Testis (tissue), 3 donors: ENCODE results near the gene ANKRD55. TPM values are rescaled to one million over a fixed set of nuclear protein-coding genes. Genes with fewer than 3 reads are reported as not detected.
"Not testable (repeated sequence)": the region's sequence is repeated elsewhere in the genome, so short reads cannot be mapped to it uniquely, and the experiment has no call there.

ENCODE experiments used
- DNase-seq: peaks from one replicate; pipeline ENCODE4 v3.0.0-alpha.2; 2019
- H3K27ac ChIP-seq, 2 donors: fragments of 200-600 bp; sonication (generic); one replicate each; pipeline ENCODE4 v1.5.1; 2019
- H3K27me3 ChIP-seq: fragments of 200-600 bp; sonication (generic); one replicate; pipeline ENCODE4 v1.5.1; 2019
- H3K36me3 ChIP-seq: fragments of 200-600 bp; sonication (generic); one replicate; pipeline ENCODE4 v1.5.1; 2017; ENCODE audit warnings: low read depth; ENCODE audit errors: missing control alignments
- H3K4me1 ChIP-seq: fragments of 200-600 bp; sonication (generic); one replicate; pipeline ENCODE4 v1.5.1; 2019
- H3K4me3 ChIP-seq, 2 donors: fragments of 200-600 bp; sonication (generic); one replicate each; pipeline ENCODE4 v1.5.1; 2017 to 2019
- H3K9me3 ChIP-seq: fragments of 200-600 bp; sonication (generic); one replicate; pipeline ENCODE4 v1.5.1; 2017
- CTCF ChIP-seq, 3 experiments: fragments of 450-650 bp in 2 of 3; fragments of 200-600 bp in 1 of 3; sonication (generic) in 1 of 3; IDR thresholded peaks; one replicate each; pipeline ENCODE4 v1.5.1; 2016 to 2019; ENCODE audit warnings: antibody characterized with exemption in 3 of 3, mild to moderate bottlenecking in 2 of 3, moderate library complexity in 1 of 3
- POLR2A ChIP-seq: fragments of 450-650 bp; IDR thresholded peaks from one replicate; pipeline ENCODE4 v1.6.1; 2017; ENCODE audit warnings: antibody characterized with exemption, mild to moderate bottlenecking, moderate library complexity
- WGBS, 2 donors: methylation state at CpG; one replicate each; pipeline ENCODE4 v1.1.5; 2018; 5-methylcytosine and 5-hydroxymethylcytosine counted together
- intact Hi-C: fragments of 100-400 bp; cut with DNase I; formaldehyde crosslinking; loops from one replicate; pipeline ENCODE4 v1.15.1; 2023; ENCODE audit warnings: low total_unique reads
- polyA plus RNA-seq: library from polyadenylated mRNA; stranded (reverse); fragments of 350-450 nt; fragmentation: Illumina TruSeq; extraction: RNeasy Lipid Tissue Mini Kit (QIAGEN cat#74804); gene quantifications from one replicate; pipeline ENCODE4 v1.2.3, GENCODE V29; 2014; ENCODE audit warnings: low read depth, low replicate concordance; ENCODE audit not compliant: insufficient read depth
- total RNA-seq, 2 donors: library from RNA; depleted of rRNA; stranded (reverse); fragments of >200 nt; gene quantifications; one replicate each; pipeline ENCODE4 v1.2.3, GENCODE V29; 2016

ANKRD55 gene
- total and polyA plus RNA-seq, 3 donors from 2014 or later = 6.1 to 28.1 (median 6.2) TPM

DNA sequence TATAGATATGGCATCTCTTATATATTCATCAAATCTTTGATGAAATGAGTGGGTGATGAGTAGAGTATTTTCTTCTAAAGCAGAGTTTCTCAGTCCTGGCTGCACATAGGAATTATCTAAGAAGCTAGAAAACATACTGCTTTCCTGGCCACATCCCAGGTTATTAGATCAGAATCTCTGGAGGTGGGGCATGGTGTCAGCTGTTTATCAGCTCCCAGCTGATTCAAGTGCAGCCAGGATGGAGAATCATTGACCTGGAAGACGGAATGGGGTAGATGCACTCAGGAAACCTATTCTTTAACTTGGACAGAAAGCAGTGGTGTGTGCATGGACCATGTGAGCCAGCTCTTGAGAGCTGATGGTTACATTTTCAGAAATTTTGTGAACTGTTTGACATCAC lies 130.2 kb downstream of the ANKRD55 start:
- DNase-seq = no peak
- intact Hi-C loops = no loop called here
- WGBS, 2 donors = 68 to 100% methylated on average over 1 of the region's 1 CpG

DNA sequence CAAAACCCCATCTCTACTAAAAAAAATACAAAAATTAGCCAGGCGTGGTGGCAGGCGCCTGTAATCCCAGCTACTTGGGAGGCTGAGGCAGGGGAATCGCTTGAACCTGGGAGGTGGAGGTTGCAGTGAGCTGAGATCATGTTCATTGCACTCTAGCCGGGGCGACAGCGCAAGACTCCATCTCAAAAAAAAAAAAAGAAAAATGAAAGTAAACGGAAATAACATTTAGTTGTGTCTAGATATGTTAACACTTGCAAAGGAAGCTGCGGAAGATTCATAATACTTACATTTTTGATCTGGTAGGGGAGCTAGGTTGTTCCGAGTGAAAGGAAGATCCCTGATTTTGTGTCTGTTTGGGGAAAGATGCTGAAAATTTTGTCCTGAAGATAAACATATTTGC lies 130.9 kb downstream of the ANKRD55 start:
- H3K4me1 ChIP-seq, H3K36me3 ChIP-seq, intact Hi-C loops, H3K27me3 ChIP-seq, DNase-seq, H3K4me3 ChIP-seq, H3K27ac ChIP-seq, H3K9me3 ChIP-seq: not testable (repeated sequence)
- 86 to 93% methylated on average over 9 of the region's 9 CpGs for WGBS, 2 donors

More for the DNA sequence above, 130.2 kb downstream of the ANKRD55 start:
- Histone ChIP-seq H3K27me3 (no peaks in the 10 kb centered on the region), H3K36me3 (no peaks in the 10 kb centered on the region), H3K4me3 (no peak overlapping the region), H3K4me1 (no peaks in the 10 kb centered on the region), H3K9me3 (no peaks in the 10 kb centered on the region), H3K27ac (no peak overlapping the region)
- TF ChIP-seq POLR2A (no peak), CTCF (IDR thresholded peaks at IDR 0.05) (no peak)

DNA sequence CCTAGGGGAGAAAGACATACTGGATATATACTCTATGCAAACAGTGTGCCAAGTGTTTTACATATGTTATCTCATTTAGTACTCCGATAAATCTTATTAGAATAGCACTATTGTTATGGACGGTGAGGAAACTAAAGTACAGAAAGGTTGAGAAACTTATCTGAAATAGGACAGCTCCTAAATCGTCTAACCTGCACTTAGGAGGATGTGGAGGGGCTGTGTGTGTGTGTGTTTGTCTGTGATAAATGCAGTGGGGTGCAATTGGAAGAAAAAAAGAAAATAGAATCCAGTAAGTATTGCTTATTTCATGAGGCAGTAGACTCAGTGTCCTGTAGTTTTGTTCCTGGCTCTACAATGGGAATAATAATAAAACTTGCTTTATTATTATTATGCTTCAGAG lies 131.9 kb downstream of the ANKRD55 start:
- H3K9me3 ChIP-seq = no peaks in the 10 kb centered on the region
- H3K27me3 ChIP-seq = no peaks in the 10 kb centered on the region
- TF ChIP-seq POLR2A (no peak), CTCF (IDR thresholded peaks at IDR 0.05) (no peak)
- H3K36me3 ChIP-seq = no peaks in the 10 kb centered on the region
- 63 to 87% methylated on average over 3 of the region's 3 CpGs for WGBS, 2 donors
- no peaks in the 10 kb centered on the region for H3K4me1 ChIP-seq
- no peak overlapping the region for H3K27ac ChIP-seq
- no peak for DNase-seq
- no peak overlapping the region for H3K4me3 ChIP-seq
- intact Hi-C loops = no loop called here

DNA sequence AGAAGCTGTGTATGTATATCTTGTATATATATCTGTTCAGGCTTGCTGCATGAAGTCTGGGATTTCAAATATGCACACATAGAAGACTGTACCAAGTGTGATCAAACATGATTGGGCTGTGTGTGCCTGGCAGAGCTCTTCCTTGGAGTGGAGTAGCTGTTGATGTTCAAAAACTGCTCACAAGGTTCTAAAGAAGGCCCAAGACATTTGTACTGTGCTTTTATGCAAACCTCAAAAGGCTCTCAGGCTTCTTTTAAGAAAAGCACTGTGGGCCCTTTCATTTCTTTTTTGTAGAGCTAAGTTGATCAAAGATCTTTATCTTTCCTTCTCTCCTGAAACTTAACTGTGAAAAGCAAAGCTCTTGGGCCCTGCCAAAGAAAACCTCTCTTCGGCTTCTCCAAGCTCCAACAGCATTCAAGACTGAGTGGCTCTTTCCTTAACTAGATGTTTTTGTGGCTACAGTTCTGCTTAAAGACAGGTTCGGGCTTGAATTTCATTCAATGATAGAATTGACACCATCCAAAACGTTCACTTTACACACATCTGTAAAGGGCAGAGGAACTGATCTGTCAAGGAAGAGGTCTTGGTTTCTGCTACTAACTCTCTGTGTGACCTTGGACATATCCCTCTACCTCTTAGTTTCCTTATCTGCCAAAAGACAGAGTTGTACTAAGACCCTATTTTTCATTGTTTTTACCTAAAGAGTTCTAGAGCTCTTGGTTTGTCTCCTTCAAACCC lies 132.5 kb downstream of the ANKRD55 start:
- DNase-seq = no peak
- Histone ChIP-seq H3K27me3 (no peaks in the 10 kb centered on the region), H3K4me3 (no peak overlapping the region), H3K4me1 (no peaks in the 10 kb centered on the region), H3K27ac (no peak overlapping the region), H3K36me3 (no peaks in the 10 kb centered on the region), H3K9me3 (no peaks in the 10 kb centered on the region)
- TF ChIP-seq POLR2A (no peak), CTCF (IDR thresholded peaks at IDR 0.05) (no peak)
- intact Hi-C loops = no loop called here
- WGBS, 2 donors = 85 to 90% methylated on average over 3 of the region's 3 CpGs

DNA sequence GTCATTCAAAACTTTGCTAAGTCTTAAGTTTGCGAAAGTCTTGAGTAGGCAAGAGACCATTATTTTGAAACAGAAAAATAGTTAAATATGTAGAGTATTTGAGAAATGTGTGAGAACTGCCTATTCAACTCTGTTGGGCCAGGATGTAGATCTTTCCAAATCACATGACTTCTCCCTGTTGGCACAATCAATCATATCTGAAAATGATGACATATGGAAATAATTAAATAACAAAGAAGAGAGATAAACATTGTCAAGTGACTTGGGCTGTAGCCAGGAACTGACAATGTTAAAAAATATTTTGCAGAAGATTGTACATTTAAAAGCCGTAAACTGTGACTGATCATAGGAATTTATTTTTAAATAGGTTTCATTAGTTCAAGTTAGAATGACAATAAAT lies 133.8 kb downstream of the ANKRD55 start:
- TF ChIP-seq CTCF (IDR thresholded peaks at IDR 0.05) (no peak), POLR2A (no peak)
- H3K4me1 ChIP-seq = no peaks in the 10 kb centered on the region
- no peak overlapping the region for H3K27ac ChIP-seq
- WGBS, 2 donors = 66 to 78% methylated on average over 2 of the region's 2 CpGs
- DNase-seq = no peak
- intact Hi-C loops = no loop called here
- no peaks in the 10 kb centered on the region for H3K36me3 ChIP-seq
- H3K9me3 ChIP-seq = no peaks in the 10 kb centered on the region
- no peak overlapping the region for H3K4me3 ChIP-seq
- no peaks in the 10 kb centered on the region for H3K27me3 ChIP-seq
